Measurements from ENCODE around the gene MAPK11. TPM values are rescaled to one million over a fixed set of nuclear protein-coding genes. Genes with fewer than 3 reads are reported as not detected.

MAPK11 gene
- total RNA-seq, 1 donor from 2014 or later: 26.1 TPM

DNA sequence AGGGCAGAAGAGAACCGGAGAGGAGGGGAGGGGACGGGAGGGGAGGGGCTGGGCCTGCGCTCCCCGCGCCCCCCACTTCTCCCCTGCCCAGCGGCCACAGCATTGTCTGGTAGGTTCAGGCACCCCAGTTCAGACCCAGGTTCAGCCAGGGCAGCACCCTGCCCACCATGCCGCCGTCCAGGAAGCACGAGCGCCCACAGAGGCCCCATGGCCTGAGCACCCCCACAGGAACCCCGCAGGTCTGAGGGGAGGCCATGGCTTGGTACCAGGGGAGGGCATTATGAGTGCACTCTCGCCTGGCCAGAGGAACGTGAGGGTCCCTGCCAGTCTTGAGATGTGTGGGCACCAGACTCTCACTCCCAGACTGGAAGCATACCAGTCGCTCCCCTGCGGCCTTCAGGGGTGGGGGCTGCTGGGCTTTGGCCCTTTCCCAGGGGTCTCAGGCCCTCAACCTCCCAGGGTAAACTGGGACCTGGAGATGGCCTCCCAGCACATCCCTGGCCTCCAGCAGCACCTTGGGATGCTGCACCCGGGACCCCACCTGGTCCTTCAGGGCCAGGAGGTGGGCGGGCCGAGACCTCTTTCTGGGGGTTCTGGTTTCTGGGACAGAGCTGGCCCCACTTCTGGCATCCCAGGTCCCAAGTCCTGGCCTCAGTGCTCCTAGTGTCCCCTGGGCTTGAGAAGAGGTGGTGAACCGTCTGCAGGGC, 37.9 kb upstream of the MAPK11 start:
- intact Hi-C loops (cut with DNase I): no loop called here
- peak overlapping the region; percentile 15 for H3K4me3 ChIP-seq
- no peaks in the 10 kb centered on the region for H3K36me3 ChIP-seq
- H3K4me1 ChIP-seq: peaks cover 50% of the 10 kb centered on the region
- no peaks in the 10 kb centered on the region for H3K27me3 ChIP-seq
- ATAC-seq: no peak
- H3K27ac ChIP-seq: peak overlapping the region; percentile 92
- TF ChIP-seq, protein P1, sequence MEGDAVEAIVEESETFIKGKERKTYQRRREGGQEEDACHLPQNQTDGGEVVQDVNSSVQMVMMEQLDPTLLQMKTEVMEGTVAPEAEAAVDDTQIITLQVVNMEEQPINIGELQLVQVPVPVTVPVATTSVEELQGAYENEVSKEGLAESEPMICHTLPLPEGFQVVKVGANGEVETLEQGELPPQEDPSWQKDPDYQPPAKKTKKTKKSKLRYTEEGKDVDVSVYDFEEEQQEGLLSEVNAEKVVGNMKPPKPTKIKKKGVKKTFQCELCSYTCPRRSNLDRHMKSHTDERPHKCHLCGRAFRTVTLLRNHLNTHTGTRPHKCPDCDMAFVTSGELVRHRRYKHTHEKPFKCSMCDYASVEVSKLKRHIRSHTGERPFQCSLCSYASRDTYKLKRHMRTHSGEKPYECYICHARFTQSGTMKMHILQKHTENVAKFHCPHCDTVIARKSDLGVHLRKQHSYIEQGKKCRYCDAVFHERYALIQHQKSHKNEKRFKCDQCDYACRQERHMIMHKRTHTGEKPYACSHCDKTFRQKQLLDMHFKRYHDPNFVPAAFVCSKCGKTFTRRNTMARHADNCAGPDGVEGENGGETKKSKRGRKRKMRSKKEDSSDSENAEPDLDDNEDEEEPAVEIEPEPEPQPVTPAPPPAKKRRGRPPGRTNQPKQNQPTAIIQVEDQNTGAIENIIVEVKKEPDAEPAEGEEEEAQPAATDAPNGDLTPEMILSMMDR (IDR thresholded peaks at IDR 0.05): no peak
- DNase-seq: no peak
- no peaks in the 10 kb centered on the region for H3K9me3 ChIP-seq

DNA sequence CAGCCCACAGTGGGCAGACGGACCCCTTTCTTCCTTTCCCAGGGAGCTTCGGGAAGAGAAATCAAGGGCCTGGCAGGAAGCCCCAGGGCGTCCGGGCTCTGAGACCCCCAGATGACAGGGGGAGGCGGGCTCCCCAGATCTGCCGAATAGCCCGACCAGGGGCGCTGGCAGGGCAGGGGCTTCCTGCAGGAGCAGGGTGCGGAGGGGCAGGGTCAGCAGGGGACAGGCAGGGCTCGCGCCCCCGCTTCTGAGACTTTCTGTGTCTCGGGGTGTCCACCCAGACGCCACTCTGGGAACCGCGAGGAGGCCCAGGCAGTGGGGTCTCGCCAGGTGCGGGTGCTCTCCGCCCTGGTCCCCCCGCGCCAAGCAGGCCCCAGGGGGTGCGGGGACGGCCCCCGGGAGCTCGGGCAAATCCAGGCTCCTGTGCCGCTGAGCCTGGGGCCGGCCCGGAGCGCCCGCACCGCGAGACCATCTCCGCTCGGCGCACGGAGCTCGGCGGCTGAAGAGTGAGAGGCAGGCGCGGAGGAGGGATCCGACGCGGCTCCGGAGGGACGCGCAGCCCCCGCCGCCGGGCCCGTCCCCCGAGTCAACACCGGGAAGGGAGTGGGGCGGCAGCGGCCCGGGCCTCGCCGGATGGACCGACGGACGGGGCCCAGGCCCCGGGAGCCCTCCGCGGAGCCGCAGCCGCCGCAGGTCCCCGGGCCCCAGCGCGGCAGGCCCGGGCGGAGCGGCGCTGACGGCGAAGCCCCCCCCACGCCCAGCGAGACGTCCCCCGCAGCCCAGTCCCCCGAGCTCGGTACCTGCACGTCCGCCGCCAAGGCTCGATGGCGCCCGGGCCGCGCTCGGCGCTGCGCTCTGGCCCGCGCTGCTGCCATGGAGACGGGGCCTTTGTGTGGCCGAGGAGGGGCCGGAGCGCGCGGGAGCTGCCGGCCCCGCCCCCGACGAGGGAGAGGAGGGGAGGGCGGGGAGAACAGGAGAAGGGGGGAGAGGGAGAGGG, 36.9 kb upstream of the MAPK11 start, which contains the start of gene PLXNB2:
PLXNB2 (minus strand) TSS at position 894 of the 997 bp plus-strand sequence. CDS start 17,062 bp downstream, outside the sequence.
- DNase-seq: peak; percentile 92
- Histone ChIP-seq H3K27me3 (no peaks in the 10 kb centered on the region), H3K4me1 (peaks cover 60% of the 10 kb centered on the region), H3K27ac (peak within 1 kb of the TSS; percentile 95), H3K36me3 (no peaks in the 10 kb centered on the region), H3K9me3 (no peaks in the 10 kb centered on the region), H3K4me3 (peak within 1 kb of the TSS; percentile 85)
- TF ChIP-seq, protein P1 (IDR thresholded peaks at IDR 0.05): no peak
- intact Hi-C loops (cut with DNase I): no loop called here
- ATAC-seq: peak; percentile 54

GRCh38 chr22:50305923-50306566, 35.9 kb upstream of the MAPK11 start:
- peak overlapping the region; percentile 85 for H3K4me3 ChIP-seq
- no peaks in the 10 kb centered on the region for H3K9me3 ChIP-seq
- intact Hi-C loops (cut with DNase I): no loop called here
- H3K27me3 ChIP-seq: no peaks in the 10 kb centered on the region
- peak; percentile 94 for DNase-seq
- peak; percentile 61 for ATAC-seq
- peak overlapping the region; percentile 95 for H3K27ac ChIP-seq
- no peaks in the 10 kb centered on the region for H3K36me3 ChIP-seq
- TF ChIP-seq, protein P1 (IDR thresholded peaks at IDR 0.05): no peak
- H3K4me1 ChIP-seq: peaks cover 70% of the 10 kb centered on the region

DNA sequence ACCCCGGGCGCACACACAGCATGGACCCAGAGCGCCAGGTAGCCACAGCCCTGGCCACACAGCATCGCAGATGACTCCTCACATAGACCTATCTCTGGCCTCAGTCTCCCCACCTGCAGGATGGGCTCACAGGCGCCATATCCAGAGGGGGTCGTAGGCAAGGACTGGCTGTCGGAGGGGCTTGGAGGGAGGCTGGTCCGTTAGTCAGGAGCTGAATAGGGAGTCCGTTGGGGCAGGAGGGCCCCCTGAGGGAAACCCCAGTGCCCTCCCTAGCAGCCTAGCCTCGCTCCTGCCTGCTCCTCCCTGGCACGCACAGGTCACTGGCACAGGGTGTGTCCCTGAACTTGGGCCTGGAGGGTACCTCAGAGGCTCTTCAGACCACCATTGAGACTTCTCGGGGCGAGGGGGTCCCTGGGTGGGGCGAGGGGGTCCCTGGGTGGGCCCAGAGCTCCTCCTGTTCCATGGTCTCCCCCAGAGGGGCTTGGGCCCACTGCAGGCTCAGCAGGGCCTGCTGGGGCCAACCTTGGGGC, 35.3 kb upstream of the MAPK11 start:
- Histone ChIP-seq H3K9me3 (no peaks in the 10 kb centered on the region), H3K4me1 (peaks cover 75% of the 10 kb centered on the region), H3K27ac (peak overlapping the region; percentile 95), H3K36me3 (no peaks in the 10 kb centered on the region), H3K27me3 (no peaks in the 10 kb centered on the region), H3K4me3 (peak overlapping the region; percentile 85)
- TF ChIP-seq, protein P1 (IDR thresholded peaks at IDR 0.05): no peak
- ATAC-seq: peak; percentile 0
- intact Hi-C loops (cut with DNase I): no loop called here
- peak; percentile 76 for DNase-seq

All from upper lobe of right lung (tissue), 1 donor.